GM20431 (cell line): ENCODE measurements around the gene SLC13A3.

Experiments
- in situ Hi-C: fragments of 300-500 bp; cut with MseI, MboI; formaldehyde crosslinking; loops from one replicate; pipeline ENCODE4 v1.15.0; 2020; ENCODE audit warnings: low sequenced_read_pairs; ENCODE audit not compliant: unreplicated experiment

The SLC13A3 gene

GRCh38 chr20:46610145-46610544 lies 41.1 kb downstream of the SLC13A3 start:
- in situ Hi-C loops = no loop called here

GRCh38 chr20:46609043-46609442 lies 42.2 kb downstream of the SLC13A3 start:
- in situ Hi-C loops = no loop called here

- in situ Hi-C loops = no loop called here
Observed at GRCh38 chr20:46607849-46608497, 43.3 kb downstream of the SLC13A3 start.

- in situ Hi-C loops = no loop called here
Observed at GRCh38 chr20:46607191-46607848, 43.9 kb downstream of the SLC13A3 start.

GRCh38 chr20:46606817-46607190 lies 44.5 kb downstream of the SLC13A3 start:
- in situ Hi-C loops = no loop called here

- in situ Hi-C loops = no loop called here
Observed at GRCh38 chr20:46605978-46606816, 45.1 kb downstream of the SLC13A3 start.

- in situ Hi-C loops = no loop called here
Observed at GRCh38 chr20:46605181-46605580, 46.1 kb downstream of the SLC13A3 start.

- in situ Hi-C loops = no loop called here
Observed at GRCh38 chr20:46604551-46605133, 46.6 kb downstream of the SLC13A3 start.

GRCh38 chr20:46602429-46602828 lies 48.8 kb downstream of the SLC13A3 start:
- in situ Hi-C loops = no loop called here

GRCh38 chr20:46601603-46602122 lies 49.6 kb downstream of the SLC13A3 start:
- in situ Hi-C loops = no loop called here

GRCh38 chr20:46600286-46600752 lies 50.9 kb downstream of the SLC13A3 start:
- in situ Hi-C loops = no loop called here

- in situ Hi-C loops = no loop called here
Observed at GRCh38 chr20:46599227-46599987, 51.9 kb downstream of the SLC13A3 start.

GRCh38 chr20:46595933-46596332 lies 55.3 kb downstream of the SLC13A3 start:
- in situ Hi-C loops = no loop called here

- in situ Hi-C loops = no loop called here
Observed at GRCh38 chr20:46594725-46595124, 56.5 kb downstream of the SLC13A3 start.

- in situ Hi-C loops = no loop called here
Observed at GRCh38 chr20:46592580-46593362, 58.5 kb downstream of the SLC13A3 start.

- in situ Hi-C loops = no loop called here
Observed at GRCh38 chr20:46590443-46590842, 60.8 kb downstream of the SLC13A3 start.

- in situ Hi-C loops = no loop called here
Observed at GRCh38 chr20:46588532-46589511, 62.4 kb downstream of the SLC13A3 start.

GRCh38 chr20:46587986-46588385 lies 63.3 kb downstream of the SLC13A3 start:
- in situ Hi-C loops = no loop called here
